Measurements from ENCODE around the gene SPRTN. TPM values are rescaled to one million over a fixed set of nuclear protein-coding genes. Genes with fewer than 3 reads are reported as not detected.

Gene SPRTN
- total and polyA plus RNA-seq, 3 donors from 2014 or later = 26.4 to 34.9 (median 30.2) TPM

DNA sequence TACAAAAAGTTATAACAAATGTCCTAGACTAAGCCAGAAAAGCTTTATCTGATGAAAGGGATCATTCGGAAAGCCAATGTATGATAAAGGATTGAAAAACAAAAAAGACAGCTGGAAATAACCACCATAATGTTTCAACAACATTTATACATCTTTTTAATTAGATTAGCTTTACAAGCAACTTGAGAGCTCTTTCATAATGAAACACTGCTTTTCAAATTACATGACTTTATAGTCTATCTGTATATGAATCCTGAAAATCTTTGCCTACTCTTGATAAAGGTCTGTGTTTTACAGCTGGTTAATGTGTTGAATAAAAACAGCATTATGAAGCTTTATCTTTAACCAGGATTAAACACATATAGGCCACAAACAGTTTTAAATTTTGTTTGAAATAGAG is 25.5 kb downstream of the SPRTN start:
- no peak for TF ChIP-seq POLR2A (IDR thresholded peaks at IDR 0.05)
- TF ChIP-seq, protein P1, sequence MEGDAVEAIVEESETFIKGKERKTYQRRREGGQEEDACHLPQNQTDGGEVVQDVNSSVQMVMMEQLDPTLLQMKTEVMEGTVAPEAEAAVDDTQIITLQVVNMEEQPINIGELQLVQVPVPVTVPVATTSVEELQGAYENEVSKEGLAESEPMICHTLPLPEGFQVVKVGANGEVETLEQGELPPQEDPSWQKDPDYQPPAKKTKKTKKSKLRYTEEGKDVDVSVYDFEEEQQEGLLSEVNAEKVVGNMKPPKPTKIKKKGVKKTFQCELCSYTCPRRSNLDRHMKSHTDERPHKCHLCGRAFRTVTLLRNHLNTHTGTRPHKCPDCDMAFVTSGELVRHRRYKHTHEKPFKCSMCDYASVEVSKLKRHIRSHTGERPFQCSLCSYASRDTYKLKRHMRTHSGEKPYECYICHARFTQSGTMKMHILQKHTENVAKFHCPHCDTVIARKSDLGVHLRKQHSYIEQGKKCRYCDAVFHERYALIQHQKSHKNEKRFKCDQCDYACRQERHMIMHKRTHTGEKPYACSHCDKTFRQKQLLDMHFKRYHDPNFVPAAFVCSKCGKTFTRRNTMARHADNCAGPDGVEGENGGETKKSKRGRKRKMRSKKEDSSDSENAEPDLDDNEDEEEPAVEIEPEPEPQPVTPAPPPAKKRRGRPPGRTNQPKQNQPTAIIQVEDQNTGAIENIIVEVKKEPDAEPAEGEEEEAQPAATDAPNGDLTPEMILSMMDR (IDR thresholded peaks at IDR 0.05) = no peak
- intact Hi-C loops (cut with DNase I; ENCODE audit: low total_unique reads) = no loop called here
- no peak for DNase-seq
- no peaks in the 10 kb centered on the region for H3K36me3 ChIP-seq (ENCODE audit: low read depth, missing control alignments)
- no peaks in the 10 kb centered on the region for H3K4me1 ChIP-seq
- H3K9me3 ChIP-seq = no peaks in the 10 kb centered on the region
- H3K4me3 ChIP-seq = no peak overlapping the region
- H3K27ac ChIP-seq = no peak overlapping the region
- no peaks in the 10 kb centered on the region for H3K27me3 ChIP-seq
- WGBS, 2 donors = 57 to 68% methylated on average over 1 of the region's 1 CpG

DNA sequence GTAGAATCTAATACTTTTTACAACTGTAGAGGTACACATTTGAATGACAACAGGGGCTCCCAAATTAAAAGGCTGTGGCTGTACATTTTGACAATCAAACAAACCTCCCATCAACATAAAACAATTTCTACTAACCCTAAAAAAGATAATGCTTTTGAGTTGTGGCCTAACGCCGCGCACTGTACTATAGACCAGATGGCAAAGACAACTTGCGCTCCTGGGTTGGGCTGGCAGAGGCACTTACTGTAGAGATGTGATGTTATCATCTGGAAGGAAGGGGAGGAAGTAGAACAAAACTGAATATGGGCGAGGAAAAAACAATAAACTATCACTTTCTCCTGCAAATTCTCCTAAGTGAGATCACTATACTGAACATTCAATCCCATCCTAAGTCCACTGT is 26.1 kb downstream of the SPRTN start:
- Histone ChIP-seq H3K4me3 (no peak overlapping the region), H3K36me3 (ENCODE audit: low read depth, missing control alignments) (no peaks in the 10 kb centered on the region), H3K27me3 (no peaks in the 10 kb centered on the region), H3K27ac (no peak overlapping the region), H3K9me3 (no peaks in the 10 kb centered on the region), H3K4me1 (no peaks in the 10 kb centered on the region)
- intact Hi-C loops (cut with DNase I; ENCODE audit: low total_unique reads) = no loop called here
- TF ChIP-seq, protein P1 (IDR thresholded peaks at IDR 0.05) = no peak
- no peak for TF ChIP-seq POLR2A (IDR thresholded peaks at IDR 0.05)
- DNase-seq = no peak
- WGBS, 2 donors = 94 to 95% methylated on average over 5 of the region's 5 CpGs

DNA sequence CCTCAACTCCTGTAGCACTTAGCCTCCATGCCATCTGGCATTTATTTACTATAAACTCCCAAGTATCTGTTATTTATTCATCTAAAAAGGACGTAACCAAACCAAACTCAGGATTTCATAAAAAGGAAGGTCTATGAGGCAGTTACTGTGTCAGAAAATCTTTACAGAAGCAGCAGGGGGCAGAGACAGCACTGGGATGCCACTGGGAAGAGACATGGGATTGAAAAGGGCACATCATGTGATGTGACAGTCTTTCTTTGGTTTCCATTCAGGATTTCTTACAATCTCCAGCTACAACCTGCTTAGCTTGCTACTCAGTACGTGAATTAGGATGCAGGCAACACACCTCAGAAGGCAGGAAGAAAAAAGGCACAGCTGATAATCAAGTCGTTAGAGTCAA is 31.2 kb downstream of the SPRTN start:
- no peak for DNase-seq
- no peaks in the 10 kb centered on the region for H3K9me3 ChIP-seq
- no peak overlapping the region for H3K27ac ChIP-seq
- no peak for TF ChIP-seq POLR2A (IDR thresholded peaks at IDR 0.05)
- TF ChIP-seq, protein P1 (IDR thresholded peaks at IDR 0.05) = no peak
- no peak overlapping the region for H3K4me3 ChIP-seq
- no peaks in the 10 kb centered on the region for H3K4me1 ChIP-seq
- intact Hi-C loops (cut with DNase I; ENCODE audit: low total_unique reads) = no loop called here
- 76 to 80% methylated on average over 3 of the region's 3 CpGs for WGBS, 2 donors
- no peaks in the 10 kb centered on the region for H3K36me3 ChIP-seq (ENCODE audit: low read depth, missing control alignments)
- no peaks in the 10 kb centered on the region for H3K27me3 ChIP-seq

DNA sequence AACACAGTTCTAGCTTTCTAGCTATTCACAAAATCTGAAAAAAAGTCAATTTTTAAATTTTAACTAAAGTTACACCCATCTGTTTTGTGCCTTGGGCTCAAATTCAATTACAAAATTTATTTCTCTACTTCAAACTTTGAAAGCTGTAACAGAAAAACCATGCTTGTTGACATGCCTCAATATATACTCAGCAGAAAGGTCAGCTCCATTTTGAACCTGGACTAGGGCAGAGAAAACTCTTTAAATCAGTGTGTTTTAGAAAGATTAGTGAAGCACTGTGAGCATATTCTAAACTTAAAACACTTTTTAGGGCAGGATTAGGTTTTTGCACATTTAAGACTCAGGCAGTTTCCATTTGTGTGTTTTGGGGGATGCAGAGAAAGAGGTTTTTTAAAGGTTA is 34.4 kb downstream of the SPRTN start:
- no peak for DNase-seq
- intact Hi-C loops (cut with DNase I; ENCODE audit: low total_unique reads) = no loop called here
- no peaks in the 10 kb centered on the region for H3K4me1 ChIP-seq

DNA sequence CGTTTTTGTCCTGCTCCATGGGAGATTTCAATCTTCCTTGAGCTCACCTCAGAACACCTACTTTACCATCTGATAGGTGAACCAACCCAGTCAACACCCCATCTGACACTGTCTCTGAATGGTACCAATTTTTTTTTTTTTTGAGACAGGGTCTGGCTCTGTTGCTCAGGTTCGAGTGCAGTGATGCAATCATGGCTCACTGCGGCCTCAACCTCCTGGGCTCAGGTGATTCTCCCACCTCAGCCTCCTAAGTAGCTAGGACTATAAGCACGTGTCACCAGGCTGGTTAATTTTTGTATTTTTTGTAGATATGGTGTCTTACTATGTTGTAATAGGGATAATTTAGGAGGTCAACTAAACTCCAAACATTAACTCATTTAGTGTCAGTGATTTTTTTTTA is 36.3 kb downstream of the SPRTN start:
- no peak overlapping the region for H3K4me3 ChIP-seq
- H3K9me3 ChIP-seq = no peaks in the 10 kb centered on the region
- intact Hi-C loops (cut with DNase I; ENCODE audit: low total_unique reads) = no loop called here
- H3K27me3 ChIP-seq = no peaks in the 10 kb centered on the region
- H3K36me3 ChIP-seq (ENCODE audit: low read depth, missing control alignments) = no peaks in the 10 kb centered on the region
- no peak overlapping the region for H3K27ac ChIP-seq
- H3K4me1 ChIP-seq = no peaks in the 10 kb centered on the region
- WGBS, 2 donors = 82 to 85% methylated on average over 4 of the region's 4 CpGs
- no peak for TF ChIP-seq POLR2A (IDR thresholded peaks at IDR 0.05)
- TF ChIP-seq, protein P1 (IDR thresholded peaks at IDR 0.05) = no peak
- DNase-seq = no peak

More for the DNA sequence above, 34.4 kb downstream of the SPRTN start:
- Histone ChIP-seq H3K27ac (no peak overlapping the region), H3K9me3 (no peaks in the 10 kb centered on the region), H3K27me3 (no peaks in the 10 kb centered on the region), H3K4me3 (no peak overlapping the region), H3K36me3 (ENCODE audit: low read depth, missing control alignments) (no peaks in the 10 kb centered on the region)
- TF ChIP-seq POLR2A (IDR thresholded peaks at IDR 0.05) = no peak
- TF ChIP-seq, protein P1 (IDR thresholded peaks at IDR 0.05) = no peak
